Natural killer cell (primary cell): Measurements from ENCODE around the gene FOXB1. TPM values are rescaled to one million over a fixed set of nuclear protein-coding genes. Genes with fewer than 3 reads are reported as not detected.

ENCODE experiments used
- ATAC-seq, 3 donors: fragments of 150-1000 bp in 2 of 3; fragments of 200-7000 bp in 1 of 3; cut with Tn5 transposase; 1 replicate in 1 of 3; 2 replicates in 2 of 3; pipeline ENCODE4 v1.10.0; 2021; ENCODE audit warnings: mild to moderate bottlenecking in 2 of 3, moderate library complexity in 2 of 3
- DNase-seq, 2 donors: peaks; one replicate each; pipeline versions ENCODE4 v3.0.0 to v3.0.0-alpha.2; 2013 to 2021; ENCODE audit warnings: mixed read lengths in 1 of 2
- H3K27ac ChIP-seq: one replicate; pipeline ENCODE4 v1.5.1; 2013; ENCODE audit warnings: mild to moderate bottlenecking, low read length
- H3K27me3 ChIP-seq: one replicate; pipeline ENCODE4 v1.6.1; 2013; ENCODE audit warnings: low read length; ENCODE audit not compliant: control insufficient read depth, insufficient read depth
- H3K36me3 ChIP-seq: one replicate; pipeline ENCODE4 v1.6.1; 2013; ENCODE audit warnings: low read length; ENCODE audit not compliant: control insufficient read depth, insufficient read depth
- H3K4me1 ChIP-seq: one replicate; pipeline ENCODE4 v1.6.1; 2013; ENCODE audit warnings: low read length; ENCODE audit not compliant: control insufficient read depth, insufficient read depth
- H3K4me3 ChIP-seq: one replicate; pipeline ENCODE4 v1.5.1; 2013; ENCODE audit warnings: low read length
- H3K9me3 ChIP-seq: one replicate; pipeline ENCODE4 v1.6.1; 2013; ENCODE audit warnings: low read length; ENCODE audit not compliant: control insufficient read depth, insufficient read depth
- H3K27ac Mint-ChIP-seq, 2 donors: one replicate each; pipeline ENCODE4 v1.8.0; 2022; ENCODE audit warnings: mild to moderate bottlenecking in 2 of 2, mixed read lengths in 2 of 2, moderate library complexity in 1 of 2
- H3K27me3 Mint-ChIP-seq, 2 donors: one replicate each; pipeline ENCODE4 v1.8.0; 2022; ENCODE audit warnings: low read depth in 2 of 2, mixed read lengths in 2 of 2
- H3K36me3 Mint-ChIP-seq: one replicate; pipeline ENCODE4 v1.8.0; 2022; ENCODE audit warnings: mixed read lengths
- H3K4me1 Mint-ChIP-seq, 2 donors: one replicate each; pipeline ENCODE4 v1.8.0; 2022; ENCODE audit warnings: mixed read lengths in 2 of 2
- H3K4me3 Mint-ChIP-seq: one replicate; pipeline ENCODE4 v1.8.0; 2022; ENCODE audit warnings: mild to moderate bottlenecking, moderate library complexity, mixed read lengths
- H3K9me3 Mint-ChIP-seq, 2 donors: one replicate each; pipeline ENCODE4 v1.8.0; 2022; ENCODE audit warnings: mixed read lengths in 2 of 2
- CTCF ChIP-seq: fragments of 200-600 bp; IDR thresholded peaks from one replicate; pipeline ENCODE4 v1.8.0; 2022; ENCODE audit warnings: antibody characterized with exemption
- WGBS: methylation state at CpG from one replicate; pipeline ENCODE4 v1.1.7; 2013; ENCODE audit warnings: missing lambda C conversion rate; ENCODE audit not compliant: insufficient coverage; 5-methylcytosine and 5-hydroxymethylcytosine counted together
- intact Hi-C: fragments of 100-400 bp; cut with micrococcal nuclease; formaldehyde crosslinking; loops from one replicate; pipeline ENCODE4 v1.14.2; 2022
- total RNA-seq, 4 donors: library from RNA; stranded (reverse); fragments of 120-200 nt in 1 of 4; gene quantifications; one replicate each; pipeline versions ENCODE4 v1.2.3 to v1.2.4, GENCODE V29; 2013 to 2022

FOXB1 gene
- not detected for total RNA-seq
- total RNA-seq (2013) = 0.05 TPM

- no peak for TF ChIP-seq CTCF
- Mint-ChIP-seq H3K27me3 (peaks cover 76 to 85% of the 10 kb centered on the region in 2 donors), H3K27ac (peak within 1 kb of the TSS; percentile 7 to 93), H3K9me3 (no peaks in the 10 kb centered on the region), H3K4me1 (peaks cover 24 to 46% of the 10 kb centered on the region in 2 donors), H3K4me3 (peak within 1 kb of the TSS; percentile 96), H3K36me3 (no peaks in the 10 kb centered on the region)
- Histone ChIP-seq H3K27ac (no peak within 1 kb of the TSS), H3K27me3 (peaks cover 96% of the 10 kb centered on the region), H3K4me3 (peak within 1 kb of the TSS; percentile 9), H3K4me1 (peaks cover 40% of the 10 kb centered on the region), H3K9me3 (peaks cover 13% of the 10 kb centered on the region), H3K36me3 (no peaks in the 10 kb centered on the region)
- under 1% methylated on average over 84 of the region's 84 CpGs for WGBS
- DNase-seq = peak in 1 of 2 donors; percentile 59
- peak in 2 of 3 donors; percentile 19 to 37 for ATAC-seq
- intact Hi-C loops = no loop called here
Measured at GRCh38 chr15:60004009-60004845, at the start of gene FOXB1. FOXB1 (plus strand) TSS chr15:60004311; CDS start chr15:60004964, 653 bp downstream.

- Mint-ChIP-seq H3K9me3 (peaks cover 6 to 11% of the 10 kb centered on the region in 2 donors), H3K4me3 (no peak overlapping the region), H3K27ac (no peak overlapping the region), H3K4me1 (no peaks in the 10 kb centered on the region), H3K36me3 (peaks cover 10% of the 10 kb centered on the region), H3K27me3 (peaks cover 7 to 22% of the 10 kb centered on the region in 2 donors)
- peaks cover 8% of the 10 kb centered on the region for H3K9me3 ChIP-seq
- no peaks in the 10 kb centered on the region for H3K36me3 ChIP-seq
- H3K27ac ChIP-seq = no peak overlapping the region
- H3K4me3 ChIP-seq = no peak overlapping the region
- intact Hi-C loops = no loop called here
- no peaks in the 10 kb centered on the region for H3K27me3 ChIP-seq
- DNase-seq (no peak), ATAC-seq (no peak)
- H3K4me1 ChIP-seq = no peaks in the 10 kb centered on the region
- no peak for TF ChIP-seq CTCF
Measured at GRCh38 chr15:59958288-59958687, 45.8 kb upstream of the FOXB1 start.

- no peak overlapping the region for H3K4me3 Mint-ChIP-seq
- no peak for TF ChIP-seq CTCF
- Histone ChIP-seq H3K4me1 (no peaks in the 10 kb centered on the region), H3K27ac (no peak overlapping the region), H3K4me3 (no peak overlapping the region), H3K27me3 (no peaks in the 10 kb centered on the region), H3K36me3 (no peaks in the 10 kb centered on the region), H3K9me3 (peaks cover 12% of the 10 kb centered on the region)
- H3K4me1 Mint-ChIP-seq = no peaks in the 10 kb centered on the region
- DNase-seq = no peak
- ATAC-seq = no peak
- peaks cover 6 to 15% of the 10 kb centered on the region in 2 donors for H3K9me3 Mint-ChIP-seq
- intact Hi-C loops = no loop called here
- peaks cover 12 to 24% of the 10 kb centered on the region in 2 donors for H3K27me3 Mint-ChIP-seq
- H3K36me3 Mint-ChIP-seq = peaks cover 10% of the 10 kb centered on the region
- no peak overlapping the region for H3K27ac Mint-ChIP-seq
Measured at GRCh38 chr15:59960318-59960717, 43.8 kb upstream of the FOXB1 start.
